Measurements from ENCODE around the gene XCL1.
"Not testable (repeated sequence)": the region's sequence is repeated elsewhere in the genome, so short reads cannot be mapped to it uniquely, and the experiment has no call there.

The XCL1 gene

GRCh38 chr1:168576245-168576688 lies at the start of gene XCL1:
XCL1 (plus strand) TSS chr1:168576605; CDS start chr1:168576638, 33 bp downstream.
- DNase-seq = not testable (repeated sequence)

- DNase-seq = no peak
These were observed 46.9 kb upstream of the XCL1 start for GRCh38 chr1:168529518-168529917.

- DNase-seq = no peak
These were observed 44.6 kb upstream of the XCL1 start for GRCh38 chr1:168531615-168532345.

- no peak for DNase-seq
These were observed 40.9 kb upstream of the XCL1 start for GRCh38 chr1:168535536-168535935.

GRCh38 chr1:168540798-168541197 lies 35.6 kb upstream of the XCL1 start:
- DNase-seq = not testable (repeated sequence)

GRCh38 chr1:168542978-168543377 lies 33.4 kb upstream of the XCL1 start:
- not testable (repeated sequence) for DNase-seq

- DNase-seq = not testable (repeated sequence)
These were observed 32.4 kb upstream of the XCL1 start, which contains the start of gene XCL2 for GRCh38 chr1:168543840-168544498. XCL2 (minus strand) TSS chr1:168543997; CDS start chr1:168543964, 33 bp downstream.

GRCh38 chr1:168545678-168546552 lies 30.5 kb upstream of the XCL1 start:
- not testable (repeated sequence) for DNase-seq

GRCh38 chr1:168546553-168546895 lies 29.9 kb upstream of the XCL1 start:
- DNase-seq = not testable (repeated sequence)

- no peak for DNase-seq
These were observed 25.4 kb upstream of the XCL1 start for GRCh38 chr1:168550971-168551370.

- DNase-seq = no peak
These were observed 24.7 kb upstream of the XCL1 start for GRCh38 chr1:168551688-168552087.

- no peak for DNase-seq
These were observed 23.4 kb upstream of the XCL1 start for GRCh38 chr1:168552961-168553360.

- no peak for DNase-seq
These were observed 22.5 kb upstream of the XCL1 start for GRCh38 chr1:168553680-168554553.

GRCh38 chr1:168554603-168555483 lies 21.6 kb upstream of the XCL1 start:
- DNase-seq = no peak

- DNase-seq = no peak
These were observed 20.8 kb upstream of the XCL1 start for GRCh38 chr1:168555508-168556046.

- no peak for DNase-seq
These were observed 19.8 kb upstream of the XCL1 start for GRCh38 chr1:168556647-168557046.

GRCh38 chr1:168560370-168560769 lies 16.0 kb upstream of the XCL1 start:
- DNase-seq = no peak

GRCh38 chr1:168561989-168562388 lies 14.4 kb upstream of the XCL1 start:
- DNase-seq = no peak

- no peak for DNase-seq
These were observed 10.6 kb upstream of the XCL1 start for GRCh38 chr1:168565825-168566224.

- no peak for DNase-seq
These were observed 9.4 kb upstream of the XCL1 start for GRCh38 chr1:168567007-168567406.

GRCh38 chr1:168567568-168567967 lies 8.8 kb upstream of the XCL1 start:
- no peak for DNase-seq
